Fibroblast of the aortic adventitia (primary cell): Measurements from ENCODE around the gene CP. TPM values are rescaled to one million over a fixed set of nuclear protein-coding genes. Genes with fewer than 3 reads are reported as not detected.
A peak's percentile ranks its signal among the peaks of the same experiment; 100 is the strongest.
"Not testable (repeated sequence)": the region's sequence is repeated elsewhere in the genome, so short reads cannot be mapped to it uniquely, and the experiment has no call there.

Experiments used
- DNase-seq: peaks from one replicate; pipeline ENCODE4 v3.0.0-alpha.2; 2010; ENCODE audit warnings: low read depth
- H3K4me3 ChIP-seq: 2 replicates; pipeline ENCODE4 v1.5.1; 2011; ENCODE audit warnings: low read depth, mild to moderate bottlenecking, control low read depth, low read length, moderate library complexity
- total RNA-seq: library from RNA; depleted of rRNA; stranded (reverse); fragments of >200 nt; gene quantifications from 2 replicates; pipeline ENCODE4 v1.2.3, GENCODE V29; 2012; ENCODE audit warnings: low replicate concordance
- TF ChIP-seq, protein P1 (sequence below): IDR thresholded peaks from 2 replicates; pipeline ENCODE4 v1.5.1; 2011; ENCODE audit warnings: mild to moderate bottlenecking, low read length, control low read depth, inconsistent platforms; ENCODE audit not compliant: insufficient read depth

CP gene
- total RNA-seq, 1 donor, result 1.2 TPM

DNA sequence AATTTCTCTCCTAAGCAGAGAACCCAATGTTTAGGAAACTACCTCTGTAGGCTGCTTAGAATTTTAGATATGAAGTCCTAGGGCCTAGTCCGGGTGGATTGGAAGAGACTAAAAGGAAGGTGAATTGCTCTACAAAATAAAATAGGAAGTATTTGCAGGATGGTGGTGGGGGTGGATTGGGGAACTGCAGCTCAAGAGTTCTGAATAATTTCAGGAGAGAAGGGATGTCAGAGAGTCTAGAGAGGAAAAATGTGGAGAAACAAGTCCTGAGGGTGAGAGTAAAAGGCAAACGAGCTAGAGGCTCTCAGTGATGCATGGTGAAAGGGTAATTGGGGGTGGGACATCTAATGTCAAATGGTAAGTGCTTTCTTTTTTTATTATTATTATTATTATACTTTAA, 10.2 kb upstream of the CP start:
- H3K4me3 ChIP-seq, result no peak overlapping the region
- no peak for DNase-seq
- TF ChIP-seq, protein P1, sequence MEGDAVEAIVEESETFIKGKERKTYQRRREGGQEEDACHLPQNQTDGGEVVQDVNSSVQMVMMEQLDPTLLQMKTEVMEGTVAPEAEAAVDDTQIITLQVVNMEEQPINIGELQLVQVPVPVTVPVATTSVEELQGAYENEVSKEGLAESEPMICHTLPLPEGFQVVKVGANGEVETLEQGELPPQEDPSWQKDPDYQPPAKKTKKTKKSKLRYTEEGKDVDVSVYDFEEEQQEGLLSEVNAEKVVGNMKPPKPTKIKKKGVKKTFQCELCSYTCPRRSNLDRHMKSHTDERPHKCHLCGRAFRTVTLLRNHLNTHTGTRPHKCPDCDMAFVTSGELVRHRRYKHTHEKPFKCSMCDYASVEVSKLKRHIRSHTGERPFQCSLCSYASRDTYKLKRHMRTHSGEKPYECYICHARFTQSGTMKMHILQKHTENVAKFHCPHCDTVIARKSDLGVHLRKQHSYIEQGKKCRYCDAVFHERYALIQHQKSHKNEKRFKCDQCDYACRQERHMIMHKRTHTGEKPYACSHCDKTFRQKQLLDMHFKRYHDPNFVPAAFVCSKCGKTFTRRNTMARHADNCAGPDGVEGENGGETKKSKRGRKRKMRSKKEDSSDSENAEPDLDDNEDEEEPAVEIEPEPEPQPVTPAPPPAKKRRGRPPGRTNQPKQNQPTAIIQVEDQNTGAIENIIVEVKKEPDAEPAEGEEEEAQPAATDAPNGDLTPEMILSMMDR, result no peak

DNA sequence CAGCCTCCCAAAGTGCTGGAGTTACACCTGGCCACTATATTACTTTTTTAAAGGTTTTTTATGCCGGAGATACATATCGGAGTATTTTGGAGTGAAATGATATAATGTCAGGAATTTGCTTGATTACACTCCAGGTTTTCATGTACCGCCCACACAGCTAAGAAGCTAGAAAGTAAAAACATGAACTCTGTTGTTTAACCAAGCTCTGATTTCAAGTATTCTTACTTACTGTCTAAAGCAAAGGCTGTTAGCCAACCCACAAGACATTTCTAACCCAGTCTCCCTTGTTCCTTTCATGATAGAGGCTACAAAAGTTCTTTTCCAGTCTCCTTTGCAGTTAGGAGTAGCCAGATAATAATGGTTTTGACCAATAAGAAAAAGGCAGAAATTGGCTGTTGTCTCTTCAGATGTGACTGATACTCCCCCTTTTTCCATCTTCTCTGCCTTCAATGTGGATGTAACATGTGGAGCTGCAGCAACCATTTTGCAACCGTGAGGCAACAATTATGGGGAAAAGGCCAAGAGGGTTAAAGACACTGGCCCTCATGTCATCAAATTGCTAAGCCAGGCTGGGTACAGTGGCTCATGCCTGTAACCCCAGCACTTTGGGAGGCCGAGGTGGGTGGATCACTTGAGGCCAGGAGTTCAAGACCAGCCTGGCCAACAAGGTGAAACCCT, 6.1 kb upstream of the CP start:
- DNase-seq, result peak; percentile 10
- H3K4me3 ChIP-seq, result no peak overlapping the region
- TF ChIP-seq, protein P1, result no peak

DNA sequence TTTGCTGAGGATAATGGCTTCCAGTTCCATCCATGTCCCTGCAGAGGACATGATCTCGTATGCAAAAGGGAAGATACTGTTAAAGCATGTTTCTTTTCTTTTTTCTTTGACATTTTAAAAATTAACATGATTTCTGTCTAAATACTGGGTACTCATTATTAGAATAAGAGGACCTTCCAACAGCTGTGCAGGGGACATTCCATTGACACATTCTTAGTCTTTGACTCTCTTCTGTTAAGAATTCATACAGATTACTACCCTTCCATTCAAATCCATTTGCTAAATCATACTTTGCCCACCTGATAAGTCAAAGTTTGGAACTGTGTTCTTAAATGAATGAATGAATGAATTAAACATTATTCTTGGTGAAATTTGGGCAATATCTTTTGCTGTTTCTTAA, 5.1 kb upstream of the CP start:
- H3K4me3 ChIP-seq, result no peak overlapping the region
- no peak for DNase-seq
- TF ChIP-seq, protein P1, result no peak

DNA sequence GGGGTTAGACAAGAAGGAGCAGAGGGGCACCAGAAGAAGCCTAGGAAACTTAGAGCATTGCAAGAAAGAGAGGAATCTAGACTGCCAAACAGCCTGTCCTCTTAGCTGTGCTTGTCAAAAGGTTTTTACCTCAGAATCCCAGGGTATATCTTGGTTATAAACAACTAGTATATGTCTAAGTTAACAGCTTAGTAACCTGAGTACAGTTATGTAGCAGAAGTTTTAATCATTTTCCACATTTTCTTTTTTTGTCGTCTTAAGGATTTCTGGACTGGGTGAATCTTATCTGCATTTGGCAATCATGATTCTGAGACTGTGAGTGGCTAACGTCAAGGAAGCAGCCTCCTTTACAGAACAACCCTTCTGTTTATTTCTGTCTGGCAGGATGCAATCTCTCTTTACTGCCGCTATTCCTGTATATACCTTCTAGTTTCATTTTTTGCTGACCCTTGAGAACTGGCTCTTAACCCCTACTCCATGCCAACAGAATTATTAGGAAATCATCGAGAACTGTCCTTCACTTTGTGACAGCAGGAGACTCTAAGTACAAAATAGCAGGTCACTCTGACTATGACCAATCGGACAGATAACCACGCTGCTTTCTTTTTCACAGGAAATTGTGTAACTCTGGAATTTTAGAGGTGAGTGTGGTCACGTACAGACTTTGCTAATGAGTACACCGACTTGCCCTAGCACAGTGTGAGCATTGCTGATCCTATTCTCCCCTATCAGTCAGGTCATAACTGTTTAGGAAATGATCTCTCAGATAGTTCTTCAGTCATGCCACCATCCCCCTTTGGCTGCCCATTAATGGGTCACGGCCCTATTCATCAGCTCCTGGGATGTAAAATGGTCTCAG, 3.3 kb upstream of the CP start:
- peak; percentile 85 for DNase-seq
- H3K4me3 ChIP-seq, result peak overlapping the region; percentile 53
- TF ChIP-seq, protein P1, result no peak

DNA sequence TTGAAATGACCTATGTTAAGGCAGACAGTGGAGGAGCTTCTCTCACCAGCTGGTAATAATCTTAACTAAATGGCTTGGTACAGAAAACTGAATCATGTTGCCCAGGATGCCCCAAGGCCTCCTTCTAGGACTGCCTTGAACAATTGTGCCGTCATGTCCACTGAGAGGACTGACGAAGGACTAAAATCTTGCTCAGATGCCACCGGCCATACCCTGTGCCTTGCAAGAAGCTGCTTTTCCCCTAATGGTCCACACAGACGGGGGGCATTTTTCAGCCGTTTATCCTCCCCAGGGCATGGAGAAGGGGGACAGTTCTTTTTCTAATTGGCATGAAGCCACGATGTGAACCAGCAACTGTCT, 1.8 kb upstream of the CP start:
- DNase-seq, result no peak
- H3K4me3 ChIP-seq, result no peak overlapping the region
- TF ChIP-seq, protein P1, result no peak

DNA sequence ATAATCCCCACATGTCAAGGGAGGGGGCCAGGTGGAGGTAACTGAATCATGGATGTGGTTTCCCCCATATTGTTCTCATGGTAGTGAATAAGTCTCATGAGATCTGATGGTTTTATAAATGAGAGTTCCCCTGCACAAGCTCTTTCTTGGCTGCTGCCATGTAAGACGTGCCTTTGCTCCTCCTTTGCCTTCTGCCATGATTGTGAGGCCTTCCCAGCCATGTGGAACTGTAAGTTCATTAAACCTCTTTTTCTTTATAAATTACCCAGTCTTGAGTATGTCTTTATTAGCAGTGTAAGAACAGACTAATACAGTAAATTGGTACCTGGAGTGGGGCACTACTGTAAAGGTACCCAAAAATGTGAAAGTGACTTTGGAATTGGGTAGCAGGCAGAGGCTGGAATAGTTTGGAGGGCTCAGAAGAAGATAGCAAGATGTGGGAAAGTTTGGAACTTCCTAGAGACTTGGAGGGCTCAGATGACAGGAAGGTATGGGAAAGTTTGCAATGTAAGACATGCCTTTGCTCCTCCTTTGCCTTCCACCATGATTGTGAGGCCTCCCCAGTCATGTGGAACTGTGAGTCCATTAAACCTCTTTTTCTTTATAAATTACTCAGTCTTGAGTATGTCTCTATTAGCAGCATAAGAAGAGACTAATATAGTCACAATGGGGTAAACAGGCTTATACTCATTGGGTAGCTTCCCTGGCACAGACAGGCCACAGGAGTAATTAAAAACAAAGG, 2.1 kb downstream of the CP start:
- not testable (repeated sequence) for H3K4me3 ChIP-seq, DNase-seq

DNA sequence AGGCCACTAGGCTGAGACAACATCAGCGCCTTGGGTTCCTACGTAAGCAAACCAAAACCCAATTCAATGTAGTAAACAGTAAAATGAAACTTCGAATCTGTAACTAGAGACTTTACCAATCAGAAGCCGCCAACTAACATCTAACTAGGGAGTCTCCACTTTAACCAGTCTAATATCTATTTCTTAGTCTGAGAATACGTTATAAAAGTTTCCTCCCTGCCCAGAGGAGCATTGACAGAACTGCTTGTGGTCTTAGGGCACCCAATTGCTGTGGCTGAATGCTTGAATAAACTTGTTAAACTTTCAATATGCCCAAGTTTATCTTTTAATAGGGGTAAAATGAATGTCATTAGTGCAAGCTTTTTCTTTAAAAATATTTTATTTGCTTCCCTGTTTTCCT, 4.3 kb downstream of the CP start:
- TF ChIP-seq, protein P1, result no peak
- no peak for DNase-seq
- H3K4me3 ChIP-seq, result no peak overlapping the region
